Psoas muscle (tissue), 8 donors: ENCODE results near the gene TCAF2. TPM values are rescaled to one million over a fixed set of nuclear protein-coding genes. Genes with fewer than 3 reads are reported as not detected.
"Not testable (repeated sequence)": the region's sequence is repeated elsewhere in the genome, so short reads cannot be mapped to it uniquely, and the experiment has no call there.

Source experiments
- ATAC-seq, 4 donors: fragments of 200-7000 bp; cut with Tn5 transposase; one replicate each; pipeline ENCODE4 v1.9.1; 2020; ENCODE audit warnings: moderate library complexity in 3 of 4, mild to moderate bottlenecking in 2 of 4
- DNase-seq, 2 donors: peaks; one replicate each; pipeline ENCODE4 v3.0.0-alpha.2; 2020
- H3K27ac ChIP-seq: fragments of 200-600 bp; one replicate; pipeline ENCODE4 v1.8.0; 2022
- H3K27me3 ChIP-seq, 3 donors: fragments of 200-600 bp in 1 of 3; one replicate each; pipeline versions ENCODE4 v1.6.1 to v1.8.0; 2013 to 2022; ENCODE audit warnings: low read length in 2 of 3, mild to moderate bottlenecking in 2 of 3, moderate library complexity in 1 of 3; ENCODE audit not compliant: insufficient read depth in 3 of 3
- H3K36me3 ChIP-seq, 2 donors: fragments of 200-600 bp in 1 of 2; one replicate each; pipeline versions ENCODE4 v1.6.1 to v1.8.0; 2013 to 2022; ENCODE audit warnings: low read depth in 1 of 2, mild to moderate bottlenecking in 1 of 2, moderate library complexity in 1 of 2; ENCODE audit not compliant: insufficient read depth in 1 of 2
- H3K4me1 ChIP-seq: fragments of 200-600 bp; one replicate; pipeline ENCODE4 v1.8.0; 2022
- H3K4me3 ChIP-seq: fragments of 200-600 bp; one replicate; pipeline ENCODE4 v1.8.0; 2022; ENCODE audit warnings: mild to moderate bottlenecking
- H3K9me3 ChIP-seq: fragments of 200-600 bp; one replicate; pipeline ENCODE4 v1.8.0; 2022
- WGBS, 3 donors: extraction: QIAGEN DNeasy Blood & Tissue Kit; methylation state at CpG; one replicate each; pipeline versions ENCODE4 v1.1.6 to v1.1.7; 2013; 5-methylcytosine and 5-hydroxymethylcytosine counted together
- intact Hi-C, 2 donors: fragments of 100-400 bp; cut with DNase I; formaldehyde crosslinking; loops; one replicate each; pipeline versions ENCODE4 v1.11.0 to v1.14.2; 2022
- long read RNA-seq, 2 donors: library from polyadenylated mRNA; unstranded; transcript quantifications; one replicate each; pipeline ENCODE4 v2.0.0, GENCODE V29; 2021
- polyA plus RNA-seq, 3 donors: library from polyadenylated mRNA; stranded (reverse); fragments of 200-250 nt; gene quantifications; one replicate each; pipeline ENCODE4 v1.2.3, GENCODE V29; 2013
- total RNA-seq, 4 donors: library from RNA; stranded (reverse); fragmentation: NEBNext Ultra II Directional in 2 of 4; extraction: Animal tissue kit (Norgen Biotek cat#: 25700) in 2 of 4; gene quantifications; one replicate each; pipeline versions ENCODE4 v1.2.1 to v1.2.4, GENCODE V29; 2021 to 2023
- donor health status: healthy with polysubstance abuse.
- donor health status: DM: no; HTN: no; CAD: no; lungs with moderate emphysema.
- donor health status: Bipolar disorder and iron deficiency.
- donor health status: healthy.
- donor health status: DM: yes; HTN: yes; CAD: no.
- donor health status: DM: no; HTN: no; CAD: no.
- donor health status: DM: no; HTN: no; CAD: no.
- donor health status: DM: yes; HTN: yes; CAD: no.

Gene TCAF2
- 1 to 10 TPM in 3 of 4 donors, under 1 TPM in 1; 0.97 to 2.6 (median 2.0) TPM for total RNA-seq
- polyA plus RNA-seq: under 1 TPM; 0.39 to 0.58 (median 0.53) TPM
- long read RNA-seq, donor 1, partial matches to known transcripts: 0 of 3 reads
- long read RNA-seq, donor 1, other reads (novel, unspliced or antisense): 3 of 3 reads
- long read RNA-seq, donor 2, partial matches to known transcripts: 1 of 2 reads
- long read RNA-seq, donor 2, other reads (novel, unspliced or antisense): 1 of 2 reads

DNA sequence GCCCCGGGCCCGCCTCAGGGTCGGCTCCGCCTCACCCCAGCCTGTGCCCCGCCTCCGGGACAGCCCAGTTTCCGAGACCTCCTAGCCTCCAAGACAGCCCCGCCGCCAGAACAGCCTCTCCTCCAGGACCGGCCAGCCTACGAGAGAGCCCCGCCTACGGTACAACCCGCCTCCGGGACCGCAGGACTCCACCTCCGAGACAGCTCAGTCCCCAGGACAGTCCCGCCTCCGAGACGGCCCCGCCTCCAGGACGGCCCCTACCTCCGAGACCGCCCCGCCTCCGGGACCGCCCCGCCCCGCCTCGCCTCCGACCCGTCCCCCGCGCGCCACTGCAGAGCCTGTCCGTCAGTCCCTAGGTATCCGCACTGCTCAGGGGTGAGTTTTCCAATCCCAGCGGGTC is at the start of gene TCAF2:
Gene TCAF2 (plus strand): TSS at position 329 of the 400 bp plus-strand sequence.
- H3K27me3 ChIP-seq, H3K36me3 ChIP-seq, H3K4me1 ChIP-seq, intact Hi-C loops, H3K27ac ChIP-seq, H3K9me3 ChIP-seq: not testable (repeated sequence)
- ATAC-seq: peak; percentile 91 to 95 (median 92)
- peak in 1 of 2 donors; percentile 71 for DNase-seq
- WGBS, 3 donors: 2% methylated on average over 13 of the region's 38 CpGs; no CpG with 5 or more reads in 2 of the 3 donors
- H3K4me3 ChIP-seq: peak within 1 kb of the TSS; percentile 28

DNA sequence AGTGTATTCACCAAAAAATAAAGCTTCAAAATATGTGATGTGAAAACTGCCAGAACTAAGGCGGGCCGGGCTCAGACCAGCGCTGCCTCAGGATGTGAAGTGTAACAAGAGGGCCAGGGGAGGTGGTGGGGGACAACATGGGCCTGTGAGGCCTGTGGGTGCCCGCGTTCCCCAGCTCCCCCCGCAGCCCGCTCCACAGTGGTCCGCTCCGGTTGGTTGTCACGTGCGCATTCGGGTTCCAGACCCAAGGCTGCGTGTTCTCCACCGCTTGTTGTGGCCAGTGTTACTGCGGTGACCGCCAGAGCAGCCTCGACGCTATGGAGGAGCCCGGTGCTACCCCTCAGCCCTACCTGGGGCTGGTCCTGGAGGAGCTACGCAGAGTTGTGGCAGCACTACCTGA is 49.3 kb upstream of the TCAF2 start, which contains the start of gene CTAGE15:
Gene CTAGE15 (plus strand): TSS at position 301 of the 400 bp plus-strand sequence. CDS start 17 bp downstream, at position 318.
- 98% methylated on average over 8 of the region's 20 CpGs; no CpG with 5 or more reads in 2 of the 3 donors for WGBS, 3 donors
- H3K4me3 ChIP-seq, H3K4me1 ChIP-seq, DNase-seq, intact Hi-C loops, H3K27ac ChIP-seq, H3K36me3 ChIP-seq, H3K27me3 ChIP-seq, ATAC-seq, H3K9me3 ChIP-seq: not testable (repeated sequence)

DNA sequence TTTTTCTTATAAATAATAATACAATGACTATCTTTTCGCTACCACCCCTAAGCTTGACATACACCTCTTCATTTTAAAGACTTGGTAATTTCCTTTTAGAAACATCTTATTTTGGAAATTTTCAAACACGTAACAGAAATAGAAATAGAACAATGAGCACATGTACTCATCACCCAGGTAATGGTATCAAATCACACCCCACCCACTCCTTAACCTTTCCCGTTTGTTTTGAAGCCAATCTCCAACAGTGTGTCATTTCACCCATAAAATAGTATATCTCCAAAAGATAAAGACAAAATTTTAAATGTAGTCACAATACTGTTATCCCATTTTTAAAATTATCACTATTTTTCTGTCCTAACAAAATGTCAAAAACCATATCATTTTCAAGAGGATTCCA is 32.6 kb upstream of the TCAF2 start:
- H3K27ac ChIP-seq, H3K9me3 ChIP-seq, H3K4me1 ChIP-seq, H3K36me3 ChIP-seq, H3K4me3 ChIP-seq, intact Hi-C loops, DNase-seq, ATAC-seq, H3K27me3 ChIP-seq: not testable (repeated sequence)
- 83 to 90% (median 85%) methylated on average over 2 of the region's 3 CpGs for WGBS, 3 donors

DNA sequence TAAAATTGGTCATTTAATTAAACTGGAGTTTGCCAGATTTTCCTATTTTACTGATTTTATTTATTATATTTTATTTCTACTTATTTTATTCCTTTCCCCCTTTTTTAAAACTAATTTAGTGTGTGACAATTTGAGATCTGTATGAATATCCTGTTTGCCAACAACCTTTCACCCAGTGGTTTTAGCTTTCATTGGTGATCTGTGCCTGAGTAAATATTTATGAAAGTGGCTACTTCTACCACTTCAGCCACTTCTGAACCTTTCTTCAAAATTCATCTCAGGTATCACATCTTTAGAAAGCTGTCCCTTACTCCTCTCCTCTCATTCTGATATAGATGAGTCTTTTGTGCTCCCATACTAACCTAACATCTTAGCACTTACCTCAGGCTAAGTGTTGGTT is 30.9 kb upstream of the TCAF2 start:
- H3K27ac ChIP-seq, DNase-seq, intact Hi-C loops, H3K4me1 ChIP-seq, H3K4me3 ChIP-seq, H3K27me3 ChIP-seq, ATAC-seq, H3K36me3 ChIP-seq, H3K9me3 ChIP-seq: not testable (repeated sequence)

DNA sequence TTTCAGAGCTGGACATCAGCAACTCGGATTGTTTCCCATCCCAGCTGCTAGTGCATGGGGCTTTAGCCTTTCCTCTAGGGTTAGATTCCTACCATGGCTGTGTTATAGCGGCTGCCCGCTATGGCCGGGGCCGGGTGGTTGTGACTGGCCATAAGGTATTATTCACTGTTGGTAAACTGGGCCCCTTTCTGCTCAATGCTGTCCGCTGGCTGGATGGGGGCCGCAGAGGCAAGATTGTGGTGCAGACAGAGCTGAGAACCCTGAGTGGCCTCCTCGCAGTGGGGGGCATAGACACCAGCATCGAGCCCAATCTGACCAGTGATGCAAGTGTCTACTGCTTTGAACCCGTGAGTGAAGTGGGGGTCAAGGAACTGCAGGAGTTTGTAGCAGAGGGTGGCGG is 22.7 kb upstream of the TCAF2 start:
- H3K36me3 ChIP-seq, H3K4me3 ChIP-seq, ATAC-seq, intact Hi-C loops, H3K9me3 ChIP-seq, H3K27ac ChIP-seq, H3K4me1 ChIP-seq, H3K27me3 ChIP-seq: not testable (repeated sequence)
- DNase-seq: peak in 1 of 2 donors; percentile 27
- 92 to 100% (median 93%) methylated on average over 4 of the region's 11 CpGs for WGBS, 3 donors

DNA sequence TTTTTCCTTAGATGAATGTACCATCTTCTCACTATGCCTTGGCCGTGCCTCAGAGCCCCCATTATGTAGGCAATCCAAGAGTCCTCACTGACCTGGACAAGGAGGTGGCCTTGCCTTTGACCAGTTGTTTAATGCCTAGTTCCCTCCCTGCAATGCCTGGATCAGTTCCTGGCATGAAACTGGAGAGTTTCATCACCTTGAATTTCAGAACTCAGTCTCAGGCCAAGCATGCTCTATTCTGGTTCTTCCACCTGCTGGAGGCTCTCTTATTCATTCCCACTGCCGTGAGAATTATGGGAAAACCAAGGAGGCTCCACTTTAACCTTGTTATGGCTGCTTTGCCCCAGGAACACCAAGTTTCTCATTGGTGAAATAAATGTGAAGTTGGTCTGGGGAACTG is 17.2 kb upstream of the TCAF2 start:
- no CpG with 5 or more reads among the region's 2 CpGs for WGBS, 3 donors
- ATAC-seq: peak; percentile 52 to 84 (median 62)
- H3K27me3 ChIP-seq, intact Hi-C loops, H3K9me3 ChIP-seq, H3K36me3 ChIP-seq, DNase-seq, H3K4me1 ChIP-seq, H3K4me3 ChIP-seq, H3K27ac ChIP-seq: not testable (repeated sequence)

DNA sequence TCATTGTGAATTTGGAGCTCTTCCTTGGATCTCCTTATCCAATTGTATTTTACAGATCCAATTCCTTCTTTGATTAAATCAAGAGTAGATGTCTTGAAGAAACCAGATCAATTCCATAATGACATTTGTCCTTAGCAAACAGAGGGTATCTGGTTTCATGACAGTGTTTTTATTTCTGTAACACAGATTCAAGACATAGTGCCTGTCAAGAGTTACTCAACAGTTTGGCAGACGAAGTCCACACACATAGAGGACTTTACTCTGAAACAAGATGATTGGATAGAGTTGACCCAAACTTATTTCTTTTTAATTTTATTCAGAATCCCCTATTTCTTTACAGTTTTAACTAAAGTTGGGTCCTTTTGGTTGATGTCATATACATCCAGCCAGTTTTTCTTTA is 14.7 kb upstream of the TCAF2 start:
- H3K27ac ChIP-seq, H3K36me3 ChIP-seq, H3K27me3 ChIP-seq, H3K4me1 ChIP-seq, H3K9me3 ChIP-seq, H3K4me3 ChIP-seq, DNase-seq, intact Hi-C loops: not testable (repeated sequence)
- peak; percentile 71 to 88 (median 79) for ATAC-seq
- no CpG with 5 or more reads among the region's 1 CpG for WGBS, 3 donors

DNA sequence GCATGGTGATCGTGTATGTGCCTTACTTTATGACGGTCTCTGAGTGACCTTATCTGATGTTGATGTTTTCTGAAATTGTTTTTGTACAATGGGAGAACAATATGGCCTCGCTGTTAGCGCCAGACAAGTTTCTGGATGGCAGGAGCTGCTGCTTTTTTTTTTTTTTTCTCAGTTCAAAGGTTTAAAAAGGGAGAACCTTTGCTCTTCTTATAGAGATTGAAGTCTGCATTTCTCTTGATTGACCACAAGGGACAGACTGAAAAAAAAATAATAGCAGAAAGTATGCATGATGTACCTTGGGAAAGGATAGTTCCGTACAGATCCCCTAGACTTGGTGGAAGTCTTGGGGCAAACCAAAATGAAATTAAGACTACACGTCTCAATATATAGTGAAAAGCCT is 5.2 kb upstream of the TCAF2 start:
- H3K27me3 ChIP-seq, ATAC-seq, DNase-seq, H3K4me1 ChIP-seq, H3K9me3 ChIP-seq, H3K27ac ChIP-seq, H3K4me3 ChIP-seq, H3K36me3 ChIP-seq, intact Hi-C loops: not testable (repeated sequence)
- WGBS, 3 donors: 96 to 100% (median 97%) methylated on average over 2 to 3 of the region's 6 CpGs

DNA sequence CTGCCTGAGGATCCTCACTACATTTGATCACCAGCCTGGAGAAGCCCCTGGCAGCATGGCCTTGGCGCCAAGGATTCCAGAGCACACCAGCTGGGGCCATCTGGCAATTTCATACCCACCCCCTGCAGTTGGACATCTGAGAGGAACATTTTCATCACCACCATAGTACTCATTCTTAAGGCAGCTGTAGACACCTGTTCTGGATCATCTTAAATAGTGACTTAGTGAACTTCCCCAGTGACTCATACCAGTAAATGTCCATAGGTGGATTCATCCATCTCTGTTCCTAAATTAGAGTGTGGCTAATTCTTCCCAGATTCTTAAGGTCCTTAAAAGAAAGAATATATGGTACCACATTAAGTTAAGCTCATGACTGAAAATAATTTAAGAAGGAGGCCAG is 3.6 kb upstream of the TCAF2 start:
- ATAC-seq: peak; percentile 67 to 82 (median 76)
- no CpG with 5 or more reads among the region's 1 CpG for WGBS, 3 donors
- intact Hi-C loops: not testable (repeated sequence)

More for the DNA sequence above, 3.6 kb upstream of the TCAF2 start:
- DNase-seq, H3K4me3 ChIP-seq, H3K9me3 ChIP-seq, H3K4me1 ChIP-seq, H3K27ac ChIP-seq, H3K27me3 ChIP-seq, H3K36me3 ChIP-seq: not testable (repeated sequence)
